Body of pancreas (tissue), 4 donors: ENCODE data around the gene ZNF282. TPM values are rescaled to one million over a fixed set of nuclear protein-coding genes. Genes with fewer than 3 reads are reported as not detected.

Experiments
- ATAC-seq: fragments of 150-250 bp; one replicate; pipeline ENCODE4 v1.9.1; 2016
- DNase-seq, 4 donors: peaks; one replicate each; pipeline ENCODE4 v3.0.0-alpha.2; 2019
- H3K27ac ChIP-seq, 4 donors: fragments of 200-600 bp; sonication (generic); 1 replicate in 3 of 4; 2 replicates in 1 of 4; pipeline versions ENCODE4 v1.5.1 to v1.6.1; 2016 to 2019; ENCODE audit warnings: mild to moderate bottlenecking in 1 of 4, mixed read lengths in 1 of 4, moderate library complexity in 1 of 4
- H3K27me3 ChIP-seq, 2 donors: fragments of 200-600 bp; sonication (generic); one replicate each; pipeline ENCODE4 v1.6.0; 2016; ENCODE audit warnings: mild to moderate bottlenecking in 1 of 2
- H3K36me3 ChIP-seq, 2 donors: fragments of 200-600 bp; sonication (generic); replicated peaks in 1 of 2; 2 replicates each; pipeline ENCODE4 v1.5.1; 2016; ENCODE audit warnings: low read depth in 2 of 2; ENCODE audit not compliant: insufficient read depth in 1 of 2
- H3K4me1 ChIP-seq: fragments of 200-600 bp; sonication (generic); one replicate; pipeline ENCODE4 v1.6.0; 2016
- H3K4me3 ChIP-seq, 2 donors: fragments of 200-600 bp; sonication (generic); 1 replicate in 1 of 2; 2 replicates in 1 of 2; pipeline ENCODE4 v1.5.1; 2016 to 2019
- H3K9me3 ChIP-seq, 3 donors: fragments of 200-600 bp; sonication (generic); 1 replicate in 2 of 3; 2 replicates in 1 of 3; pipeline ENCODE4 v1.5.1; 2016
- CTCF ChIP-seq, 7 experiments: fragments of 450-650 bp in 4 of 7; fragments of 200-600 bp in 3 of 7; sonication (generic) in 3 of 7; IDR thresholded peaks; one replicate each; pipeline ENCODE4 v1.5.1; 2016 to 2019; ENCODE audit warnings: antibody characterized with exemption in 7 of 7
- POLR2A ChIP-seq, 3 donors: fragments of 450-650 bp; IDR thresholded peaks; one replicate each; pipeline ENCODE4 v1.6.1; 2016; ENCODE audit warnings: antibody characterized with exemption in 3 of 3, mild to moderate bottlenecking in 2 of 3
- WGBS, 2 donors: methylation state at CpG; one replicate each; pipeline ENCODE4 v1.1.5; 2017; 5-methylcytosine and 5-hydroxymethylcytosine counted together
- intact Hi-C: fragments of 100-400 bp; cut with DNase I; formaldehyde crosslinking; loops from one replicate; pipeline ENCODE4 v1.15.1; 2023
- total RNA-seq, 2 donors: library from RNA; depleted of rRNA; stranded (reverse); fragments of >200 nt; gene quantifications; one replicate each; pipeline ENCODE4 v1.1.0, GENCODE V29; 2016

ZNF282 gene
- total RNA-seq, 2 donors from 2014 or later = 12.7 to 28.0 TPM

DNA sequence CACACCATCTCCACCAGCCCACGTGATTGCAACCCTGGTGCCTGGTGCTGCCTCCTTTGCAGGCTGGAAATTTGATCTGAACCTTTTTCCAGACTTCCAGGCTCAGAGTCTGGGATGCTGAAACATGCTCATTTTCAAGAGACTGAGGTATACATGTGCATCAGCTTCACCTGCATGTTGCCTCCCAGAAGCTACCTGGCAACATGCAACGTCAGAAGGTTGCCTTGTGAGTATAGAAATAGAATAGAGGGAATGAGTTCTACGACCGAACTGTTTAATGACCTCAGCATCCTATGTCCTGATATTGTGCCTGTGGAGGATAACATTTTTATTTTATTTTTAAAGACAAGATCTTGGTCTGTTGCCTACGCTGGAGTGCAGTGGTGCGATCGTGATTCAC is 42.2 kb downstream of the ZNF282 start:
- intact Hi-C loops = no loop called here
- peaks cover 0 to 5% of the 10 kb centered on the region in 2 donors for H3K27me3 ChIP-seq
- H3K9me3 ChIP-seq = no peaks in the 10 kb centered on the region
- H3K27ac ChIP-seq = no peak overlapping the region
- ATAC-seq (no peak), DNase-seq (no peak)
- TF ChIP-seq CTCF (IDR thresholded peaks at IDR 0.05) = no peak
- no peak for TF ChIP-seq POLR2A (IDR thresholded peaks at IDR 0.05)
- peaks cover 25% of the 10 kb centered on the region for H3K4me1 ChIP-seq
- H3K4me3 ChIP-seq = no peak overlapping the region
- no peaks in the 10 kb centered on the region for H3K36me3 ChIP-seq
- WGBS, 2 donors = 67 to 68% methylated on average over 7 of the region's 7 CpGs

DNA sequence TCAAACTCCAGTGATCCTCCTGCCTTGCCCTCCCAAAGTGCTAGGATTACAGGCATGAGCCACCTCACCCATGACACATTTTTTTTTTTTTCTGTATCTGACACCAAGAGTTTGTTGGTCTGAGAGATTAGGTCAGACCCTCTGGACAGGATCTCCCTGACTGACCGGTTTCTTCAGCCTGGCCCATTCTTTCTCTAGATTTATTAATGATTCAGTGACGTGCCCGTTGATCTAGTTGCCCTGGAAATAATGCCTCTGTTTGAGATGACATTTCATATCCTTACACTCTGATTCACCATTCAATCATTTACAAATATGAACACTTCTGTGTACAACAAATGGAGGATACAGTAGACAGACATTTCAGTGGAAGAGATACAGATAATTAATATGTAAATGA is 42.7 kb downstream of the ZNF282 start:
- Histone ChIP-seq H3K4me1 (peaks cover 25% of the 10 kb centered on the region), H3K9me3 (no peaks in the 10 kb centered on the region), H3K27ac (peak overlapping the region in 1 of 4 donors; percentile 37), H3K27me3 (peaks cover 0 to 5% of the 10 kb centered on the region in 2 donors), H3K4me3 (no peak overlapping the region), H3K36me3 (no peaks in the 10 kb centered on the region)
- ATAC-seq (peak; percentile 9), DNase-seq (no peak)
- TF ChIP-seq CTCF (IDR thresholded peaks at IDR 0.05) (no peak), POLR2A (IDR thresholded peaks at IDR 0.05) (no peak)
- intact Hi-C loops = no loop called here
- WGBS, 2 donors = 31 to 33% methylated on average over 3 of the region's 3 CpGs

DNA sequence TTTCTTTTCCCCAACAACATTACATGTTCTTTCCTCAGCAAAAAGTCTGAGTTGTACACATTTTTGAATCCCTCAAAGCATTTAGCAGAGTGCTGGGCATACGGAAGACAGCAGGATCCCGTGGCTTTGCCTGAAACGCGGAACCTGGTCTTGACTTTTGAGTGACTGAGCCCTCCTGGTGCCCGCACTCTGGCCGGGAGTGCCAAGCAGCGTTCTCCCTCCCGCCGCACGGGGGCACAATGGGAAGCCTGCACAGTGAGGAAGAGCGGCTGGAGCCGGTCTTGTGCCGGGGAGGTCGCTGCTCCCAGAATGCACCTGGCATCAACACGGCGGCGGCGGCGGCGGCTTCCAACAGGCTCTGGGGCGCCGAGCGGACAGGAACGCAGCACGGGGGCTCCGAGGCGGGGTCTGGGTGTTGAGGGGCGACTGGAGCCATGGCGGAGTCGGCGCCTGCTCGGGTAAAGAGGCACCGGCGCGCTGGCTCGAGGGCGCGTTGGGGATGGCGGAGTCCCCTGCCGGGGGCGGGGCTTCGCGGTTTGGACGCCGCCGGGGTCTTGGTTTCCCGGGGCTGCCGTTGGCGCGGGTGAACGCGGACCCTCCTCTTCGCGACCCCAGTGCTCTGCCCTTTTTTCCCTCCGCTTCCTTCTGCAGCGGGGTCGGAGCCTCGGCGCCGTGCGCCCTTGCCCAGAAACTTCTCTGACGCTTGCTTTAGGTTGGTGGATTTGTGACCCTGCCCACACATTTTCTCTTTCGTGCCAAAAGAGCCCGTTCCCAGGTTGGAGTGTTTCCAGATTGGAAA is 44.2 kb downstream of the ZNF282 start, which contains the start of gene ZNF212:
Gene ZNF212 (plus strand): TSS at position 307 of the 799 bp plus-strand sequence. CDS start 128 bp downstream, at position 435.
- intact Hi-C loops = no loop called here
- H3K27me3 ChIP-seq = no peaks in the 10 kb centered on the region
- H3K4me1 ChIP-seq = peaks cover 25% of the 10 kb centered on the region
- peak within 1 kb of the TSS; percentile 78 to 82 for H3K4me3 ChIP-seq
- WGBS, 2 donors = 1 to 3% methylated on average over 7 to 56 of the region's 64 CpGs
- no peaks in the 10 kb centered on the region for H3K36me3 ChIP-seq
- peak within 1 kb of the TSS; percentile 2 to 58 (median 54) for H3K27ac ChIP-seq
- TF ChIP-seq POLR2A (IDR thresholded peaks at IDR 0.05) = peak in 2 of 3 donors; percentile 43 to 66
- TF ChIP-seq CTCF (IDR thresholded peaks at IDR 0.05) = peak; percentile 68 to 99 (median 92)
- peak; percentile 100 for ATAC-seq
- DNase-seq = peak; percentile 91 to 95 (median 92)
- H3K9me3 ChIP-seq = no peaks in the 10 kb centered on the region

DNA sequence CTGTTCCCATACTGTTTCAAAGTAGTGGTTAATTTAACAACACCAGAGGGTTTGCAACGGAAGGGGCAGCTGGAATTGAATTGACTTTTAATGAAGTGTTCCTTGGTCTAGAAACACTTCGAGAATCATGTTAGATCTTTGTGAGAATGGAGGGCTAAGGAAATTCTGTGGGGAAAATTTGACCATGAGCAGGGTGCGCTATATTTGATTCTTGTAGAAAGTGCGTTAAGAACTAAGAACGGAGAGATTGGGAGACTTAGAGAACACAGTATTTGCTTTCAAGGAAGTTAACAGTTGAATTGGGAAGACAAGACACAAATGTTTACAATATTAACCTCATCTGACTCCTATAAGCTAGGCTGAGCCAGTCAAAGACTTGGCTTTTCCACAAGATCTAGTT is 45.3 kb downstream of the ZNF282 start:
- H3K4me1 ChIP-seq = peaks cover 25% of the 10 kb centered on the region
- intact Hi-C loops = no loop called here
- H3K36me3 ChIP-seq = no peaks in the 10 kb centered on the region
- ATAC-seq (no peak), DNase-seq (no peak)
- H3K27ac ChIP-seq = no peak overlapping the region
- no peak overlapping the region for H3K4me3 ChIP-seq
- TF ChIP-seq CTCF (IDR thresholded peaks at IDR 0.05) (no peak), POLR2A (IDR thresholded peaks at IDR 0.05) (no peak)
- H3K9me3 ChIP-seq = no peaks in the 10 kb centered on the region
- no peaks in the 10 kb centered on the region for H3K27me3 ChIP-seq
- 49 to 74% methylated on average over 5 of the region's 5 CpGs for WGBS, 2 donors
